Mesothelial cell of epicardium (in vitro differentiated cells): ENCODE measurements around the gene IMPDH2. TPM values are rescaled to one million over a fixed set of nuclear protein-coding genes. Genes with fewer than 3 reads are reported as not detected.

Source experiments
- DNase-seq, 2 experiments: peaks; one replicate each; pipeline ENCODE4 v3.0.0; 2021; ENCODE audit warnings: low spot score in 2 of 2; ENCODE audit not compliant: unreplicated experiment in 2 of 2
- H3K27ac Mint-ChIP-seq: 2 replicates; pipeline ENCODE4 v1.8.0; 2021; ENCODE audit warnings: mixed read lengths
- H3K27me3 Mint-ChIP-seq: 2 replicates; pipeline ENCODE4 v1.8.0; 2021; ENCODE audit warnings: low read depth, mixed read lengths
- H3K36me3 Mint-ChIP-seq: 2 replicates; pipeline ENCODE4 v1.8.0; 2021; ENCODE audit warnings: mixed read lengths
- H3K4me1 Mint-ChIP-seq: 2 replicates; pipeline ENCODE4 v1.8.0; 2021; ENCODE audit warnings: mixed read lengths
- H3K4me3 Mint-ChIP-seq: 2 replicates; pipeline ENCODE4 v1.8.0; 2021; ENCODE audit warnings: mild to moderate bottlenecking, moderate library complexity, mixed read lengths
- H3K9me3 Mint-ChIP-seq: 2 replicates; pipeline ENCODE4 v1.8.0; 2021; ENCODE audit warnings: mixed read lengths
- total RNA-seq: library from RNA; stranded (reverse); gene quantifications from 3 replicates; pipeline ENCODE4 v1.2.1, GENCODE V29; 2021
- TF ChIP-seq, protein P1 (sequence below): fragments of 200-600 bp; sonication (generic); IDR thresholded peaks from one replicate; pipeline ENCODE4 v1.5.0; 2021; ENCODE audit warnings: antibody characterized with exemption; ENCODE audit not compliant: unreplicated experiment

The IMPDH2 gene
- total RNA-seq, 1 donor from 2014 or later = 207 TPM

DNA sequence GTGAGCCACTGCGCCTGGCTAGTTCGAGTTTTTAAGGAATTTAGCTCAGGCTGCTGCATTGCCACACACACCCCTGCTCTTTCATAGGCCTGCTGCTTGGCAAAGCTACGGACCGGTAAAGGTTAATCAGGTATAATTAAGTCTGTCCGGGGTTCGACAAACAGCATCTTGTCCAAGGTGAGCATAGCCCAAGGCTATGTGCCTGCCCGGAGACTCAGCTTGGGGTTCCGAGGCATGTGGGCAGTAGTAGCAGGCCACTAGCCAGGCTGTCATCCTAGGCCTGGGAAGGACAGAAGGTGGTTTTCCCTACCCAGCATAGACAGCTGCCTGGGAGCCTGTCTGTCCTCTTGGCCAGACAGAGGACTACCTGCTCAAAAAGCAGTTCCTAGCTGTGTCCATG lies 32.6 kb downstream of the IMPDH2 start:
- no peak overlapping the region for H3K27ac Mint-ChIP-seq
- TF ChIP-seq, protein P1, sequence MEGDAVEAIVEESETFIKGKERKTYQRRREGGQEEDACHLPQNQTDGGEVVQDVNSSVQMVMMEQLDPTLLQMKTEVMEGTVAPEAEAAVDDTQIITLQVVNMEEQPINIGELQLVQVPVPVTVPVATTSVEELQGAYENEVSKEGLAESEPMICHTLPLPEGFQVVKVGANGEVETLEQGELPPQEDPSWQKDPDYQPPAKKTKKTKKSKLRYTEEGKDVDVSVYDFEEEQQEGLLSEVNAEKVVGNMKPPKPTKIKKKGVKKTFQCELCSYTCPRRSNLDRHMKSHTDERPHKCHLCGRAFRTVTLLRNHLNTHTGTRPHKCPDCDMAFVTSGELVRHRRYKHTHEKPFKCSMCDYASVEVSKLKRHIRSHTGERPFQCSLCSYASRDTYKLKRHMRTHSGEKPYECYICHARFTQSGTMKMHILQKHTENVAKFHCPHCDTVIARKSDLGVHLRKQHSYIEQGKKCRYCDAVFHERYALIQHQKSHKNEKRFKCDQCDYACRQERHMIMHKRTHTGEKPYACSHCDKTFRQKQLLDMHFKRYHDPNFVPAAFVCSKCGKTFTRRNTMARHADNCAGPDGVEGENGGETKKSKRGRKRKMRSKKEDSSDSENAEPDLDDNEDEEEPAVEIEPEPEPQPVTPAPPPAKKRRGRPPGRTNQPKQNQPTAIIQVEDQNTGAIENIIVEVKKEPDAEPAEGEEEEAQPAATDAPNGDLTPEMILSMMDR = no peak
- H3K27me3 Mint-ChIP-seq = no peaks in the 10 kb centered on the region
- no peak overlapping the region for H3K4me3 Mint-ChIP-seq
- H3K9me3 Mint-ChIP-seq = no peaks in the 10 kb centered on the region
- no peak for DNase-seq
- peaks cover 4% of the 10 kb centered on the region for H3K4me1 Mint-ChIP-seq
- peaks cover 4% of the 10 kb centered on the region for H3K36me3 Mint-ChIP-seq

DNA sequence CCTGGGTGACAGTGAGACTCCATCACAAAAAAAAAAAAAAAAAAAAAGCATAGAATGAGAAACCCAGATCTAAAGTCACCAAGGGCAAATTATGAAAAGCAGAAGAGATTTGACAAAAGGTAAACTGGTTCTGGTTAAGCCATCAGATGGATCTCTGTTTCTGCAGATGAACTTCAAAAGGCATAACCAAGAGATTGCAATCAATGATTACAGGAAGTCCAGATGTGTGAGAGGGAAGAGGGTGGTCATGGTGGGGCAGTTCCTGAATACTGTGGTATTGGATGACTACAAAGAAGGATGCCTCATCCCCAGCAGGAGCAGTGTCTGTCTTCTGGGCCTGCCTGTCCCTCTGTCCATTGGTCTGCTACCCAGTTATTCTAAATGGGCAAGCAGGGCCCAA lies 35.4 kb downstream of the IMPDH2 start:
- H3K27ac Mint-ChIP-seq = no peak overlapping the region
- H3K36me3 Mint-ChIP-seq = peaks cover 4% of the 10 kb centered on the region
- peaks cover 22% of the 10 kb centered on the region for H3K4me1 Mint-ChIP-seq
- TF ChIP-seq, protein P1 = no peak
- DNase-seq = no peak
- H3K4me3 Mint-ChIP-seq = no peak overlapping the region
- no peaks in the 10 kb centered on the region for H3K9me3 Mint-ChIP-seq
- H3K27me3 Mint-ChIP-seq = no peaks in the 10 kb centered on the region

DNA sequence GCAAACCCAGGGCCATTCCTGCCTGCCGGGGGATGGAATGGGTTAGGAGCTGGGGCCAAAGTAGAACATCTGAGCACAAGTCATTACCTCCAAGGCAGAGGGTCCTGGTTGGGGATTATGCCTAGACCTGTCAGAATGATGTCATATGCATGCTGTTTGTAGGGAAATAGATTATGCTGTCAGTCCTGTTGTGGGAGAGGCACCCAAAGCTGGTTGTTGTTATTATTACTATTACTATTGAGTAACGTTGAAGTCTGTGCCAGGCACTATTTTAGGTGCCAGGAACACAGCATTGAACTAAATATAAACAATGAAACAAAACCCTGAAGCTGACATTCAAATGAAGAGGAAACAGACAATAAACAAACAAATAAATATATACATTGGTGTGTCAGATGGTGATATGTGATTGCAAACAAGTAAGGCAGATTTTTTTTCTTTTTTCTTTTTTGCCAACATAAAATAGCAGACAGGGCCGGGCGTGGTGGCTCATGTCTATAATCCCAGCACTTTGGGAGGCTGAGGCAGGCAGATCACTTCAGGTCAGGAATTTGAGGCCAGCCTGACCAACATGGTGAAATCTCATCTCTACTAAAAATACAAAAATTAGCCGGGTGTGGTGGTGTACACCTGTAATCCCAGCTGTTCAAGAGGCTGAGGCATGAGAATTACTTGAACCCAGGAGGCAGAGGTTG lies 37.2 kb downstream of the IMPDH2 start:
- DNase-seq = no peak
- peaks cover 25% of the 10 kb centered on the region for H3K4me1 Mint-ChIP-seq
- peak overlapping the region; percentile 30 for H3K27ac Mint-ChIP-seq
- H3K36me3 Mint-ChIP-seq = peaks cover 4% of the 10 kb centered on the region
- H3K9me3 Mint-ChIP-seq = no peaks in the 10 kb centered on the region
- peak overlapping the region; percentile 86 for H3K4me3 Mint-ChIP-seq
- TF ChIP-seq, protein P1 = no peak
- no peaks in the 10 kb centered on the region for H3K27me3 Mint-ChIP-seq

DNA sequence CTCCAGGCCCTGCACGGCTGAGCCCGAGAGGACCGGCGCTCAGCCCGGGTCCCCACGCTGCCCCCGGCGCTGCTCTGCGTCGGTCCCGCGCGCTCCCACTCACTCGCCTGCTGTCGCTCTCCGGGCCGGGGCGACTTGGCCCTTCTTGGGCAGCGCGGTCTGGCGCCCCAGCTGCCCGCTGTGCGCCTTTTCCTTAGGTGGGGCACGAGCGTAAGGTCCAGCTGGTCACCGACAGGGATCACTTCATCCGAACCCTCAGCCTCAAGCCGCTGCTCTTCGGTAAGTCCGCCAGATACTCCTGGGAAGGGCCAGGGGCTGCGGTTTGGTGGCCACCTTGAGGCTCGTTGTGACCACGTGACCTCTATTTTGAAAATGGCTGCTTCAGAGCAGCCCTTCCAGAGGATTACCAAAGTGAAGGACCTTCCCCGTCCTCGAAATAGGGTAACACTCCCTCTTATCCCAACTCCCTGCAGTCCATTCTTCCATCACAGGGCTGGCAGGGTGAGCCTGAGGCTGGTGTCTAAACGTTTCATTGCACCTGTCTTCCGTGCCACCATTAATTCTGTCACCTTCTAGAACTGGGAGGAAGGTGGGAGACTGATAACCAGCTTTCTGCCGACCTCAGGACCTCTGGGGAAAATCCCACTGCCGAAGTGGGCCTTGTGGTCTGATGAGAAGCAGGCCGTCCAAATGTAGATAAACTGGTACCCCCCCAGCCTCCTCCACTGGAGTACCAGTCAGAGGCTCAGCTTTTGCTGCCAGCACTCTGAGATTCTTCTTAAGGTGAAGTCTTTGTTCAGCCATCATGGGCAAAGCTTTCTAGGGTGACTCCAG lies 38.3 kb downstream of the IMPDH2 start:
- TF ChIP-seq, protein P1 = no peak
- peak overlapping the region; percentile 93 for H3K27ac Mint-ChIP-seq
- peaks cover 4% of the 10 kb centered on the region for H3K36me3 Mint-ChIP-seq
- no peaks in the 10 kb centered on the region for H3K9me3 Mint-ChIP-seq
- H3K27me3 Mint-ChIP-seq = no peaks in the 10 kb centered on the region
- no peak for DNase-seq
- peak overlapping the region; percentile 86 for H3K4me3 Mint-ChIP-seq
- H3K4me1 Mint-ChIP-seq = peaks cover 25% of the 10 kb centered on the region

DNA sequence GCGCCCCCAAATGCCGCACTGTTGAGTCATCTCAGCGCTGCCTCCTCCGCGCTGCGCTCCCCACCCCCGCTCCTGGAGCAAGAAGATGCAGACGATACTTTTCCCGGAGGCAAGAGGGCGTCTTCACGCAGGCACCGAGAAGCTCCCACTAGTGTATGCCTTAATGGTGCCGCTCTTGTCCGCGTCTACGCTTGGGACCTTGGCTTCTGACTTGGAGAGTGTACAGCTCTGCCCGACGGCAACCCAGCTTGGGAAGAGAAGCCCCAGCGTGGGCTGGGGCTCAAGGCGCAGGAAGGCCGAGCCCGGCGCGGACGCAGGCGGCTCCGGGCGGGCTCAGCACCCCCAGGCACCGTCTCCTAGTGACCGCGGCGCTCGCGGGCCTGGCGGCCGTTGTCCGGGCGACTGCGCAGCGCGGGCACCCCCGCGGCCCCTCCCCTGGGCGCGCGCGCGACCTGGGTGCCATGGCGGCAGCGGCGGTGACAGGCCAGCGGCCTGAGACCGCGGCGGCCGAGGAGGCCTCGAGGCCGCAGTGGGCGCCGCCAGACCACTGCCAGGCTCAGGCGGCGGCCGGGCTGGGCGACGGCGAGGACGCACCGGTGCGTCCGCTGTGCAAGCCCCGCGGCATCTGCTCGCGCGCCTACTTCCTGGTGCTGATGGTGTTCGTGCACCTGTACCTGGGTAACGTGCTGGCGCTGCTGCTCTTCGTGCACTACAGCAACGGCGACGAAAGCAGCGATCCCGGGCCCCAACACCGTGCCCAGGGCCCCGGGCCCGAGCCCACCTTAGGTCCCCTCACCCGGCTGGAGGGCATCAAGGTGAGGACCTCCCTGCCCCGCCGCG lies 39.2 kb downstream of the IMPDH2 start, which contains the start of gene P4HTM:
Gene P4HTM (plus strand): TSS at position 446 of the 840 bp plus-strand sequence. CDS start 16 bp downstream, at position 462.
- Mint-ChIP-seq H3K9me3 (no peaks in the 10 kb centered on the region), H3K27me3 (no peaks in the 10 kb centered on the region), H3K4me3 (peak within 1 kb of the TSS; percentile 90), H3K36me3 (peaks cover 4% of the 10 kb centered on the region), H3K27ac (peak within 1 kb of the TSS; percentile 99), H3K4me1 (peaks cover 25% of the 10 kb centered on the region)
- TF ChIP-seq, protein P1 = no peak
- DNase-seq = peak; percentile 81 to 88
